HG03045 (cell line): ENCODE data around the gene TUBAL3.
A peak's percentile ranks its signal among the peaks of the same experiment; 100 is the strongest.

Experiments used
- ATAC-seq: cut with Tn5 transposase; IDR thresholded peaks from one replicate; pipeline ENCODE4 v1.9.1; 2021; ENCODE audit warnings: mild to moderate bottlenecking, moderate library complexity; ENCODE audit not compliant: unreplicated experiment

TUBAL3 gene

DNA sequence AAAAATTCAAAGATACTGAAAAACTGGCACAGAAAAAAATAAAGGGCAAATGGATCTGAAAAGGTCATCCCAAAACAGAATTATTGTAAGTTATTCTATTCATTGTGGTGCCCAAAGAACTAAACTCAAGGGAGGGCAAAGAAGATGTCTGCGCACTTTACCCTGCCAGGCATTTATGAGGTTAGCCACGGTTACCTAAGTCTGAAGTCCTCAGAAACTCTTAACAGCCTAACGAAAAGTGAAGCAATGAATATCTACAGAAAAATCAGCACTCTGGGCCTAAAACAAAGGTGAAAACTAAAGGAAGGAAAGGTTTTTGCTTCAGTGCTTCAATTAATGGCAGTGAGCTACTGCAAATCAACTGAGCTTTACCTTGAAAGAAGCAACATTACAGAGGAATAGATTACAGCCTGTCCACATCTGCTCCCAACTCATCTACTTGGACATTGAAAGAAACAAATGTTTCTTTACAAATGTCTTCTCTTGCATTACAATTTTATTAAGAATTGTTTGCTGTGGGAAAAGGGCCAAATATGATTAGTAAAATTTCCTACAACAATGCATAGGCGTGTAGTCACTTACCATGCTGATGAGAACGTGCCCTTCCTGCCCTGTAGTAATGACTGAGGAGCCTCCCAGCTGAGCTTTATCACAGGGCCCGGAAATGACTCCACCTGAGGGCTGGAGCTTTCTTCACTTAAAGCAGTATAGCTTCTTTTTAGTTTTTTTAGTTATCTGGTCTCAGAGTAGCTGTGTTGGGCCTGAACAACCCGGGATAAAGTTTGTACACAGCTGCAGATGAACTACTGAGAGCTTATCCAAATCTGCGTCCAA, at the start of gene TUBAL3:
Gene TUBAL3 (minus strand): TSS at position 621 of the 834 bp plus-strand sequence. CDS start 36 bp downstream, at position 585.
- no peak for ATAC-seq

DNA sequence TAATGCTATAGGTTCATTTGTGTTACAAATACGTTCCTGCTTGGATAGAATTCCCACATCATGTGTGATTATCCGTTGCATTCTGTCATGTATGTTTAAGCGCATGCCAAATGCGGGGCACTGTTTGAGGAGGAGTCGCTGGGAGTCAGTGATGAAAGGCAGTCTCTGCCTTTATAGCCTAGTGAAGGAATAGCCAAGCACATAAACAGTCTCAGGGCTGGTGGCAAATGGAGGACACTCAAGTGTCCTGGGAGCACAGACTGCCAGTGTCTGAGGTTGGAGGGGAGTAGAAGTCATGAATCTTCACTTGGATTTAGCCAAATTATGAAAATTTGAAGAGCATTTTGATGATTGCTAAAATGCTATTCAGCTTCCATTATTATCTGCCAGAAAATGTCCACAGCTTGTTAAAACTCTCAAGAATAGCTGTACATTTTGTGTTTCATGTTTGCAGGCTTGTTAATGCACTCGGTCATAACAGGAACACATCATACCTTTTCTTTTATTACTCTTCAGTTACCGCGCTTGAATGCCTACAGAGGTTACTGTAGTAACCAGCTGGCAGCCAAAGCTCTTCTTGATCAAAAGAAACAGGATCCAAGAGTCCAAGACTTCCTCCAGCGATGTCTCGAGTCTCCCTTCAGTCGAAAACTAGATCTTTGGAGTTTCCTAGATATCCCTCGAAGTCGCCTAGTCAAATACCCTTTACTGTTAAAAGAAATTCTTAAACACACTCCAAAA, 49.3 kb upstream of the TUBAL3 start:
- no peak for ATAC-seq

DNA sequence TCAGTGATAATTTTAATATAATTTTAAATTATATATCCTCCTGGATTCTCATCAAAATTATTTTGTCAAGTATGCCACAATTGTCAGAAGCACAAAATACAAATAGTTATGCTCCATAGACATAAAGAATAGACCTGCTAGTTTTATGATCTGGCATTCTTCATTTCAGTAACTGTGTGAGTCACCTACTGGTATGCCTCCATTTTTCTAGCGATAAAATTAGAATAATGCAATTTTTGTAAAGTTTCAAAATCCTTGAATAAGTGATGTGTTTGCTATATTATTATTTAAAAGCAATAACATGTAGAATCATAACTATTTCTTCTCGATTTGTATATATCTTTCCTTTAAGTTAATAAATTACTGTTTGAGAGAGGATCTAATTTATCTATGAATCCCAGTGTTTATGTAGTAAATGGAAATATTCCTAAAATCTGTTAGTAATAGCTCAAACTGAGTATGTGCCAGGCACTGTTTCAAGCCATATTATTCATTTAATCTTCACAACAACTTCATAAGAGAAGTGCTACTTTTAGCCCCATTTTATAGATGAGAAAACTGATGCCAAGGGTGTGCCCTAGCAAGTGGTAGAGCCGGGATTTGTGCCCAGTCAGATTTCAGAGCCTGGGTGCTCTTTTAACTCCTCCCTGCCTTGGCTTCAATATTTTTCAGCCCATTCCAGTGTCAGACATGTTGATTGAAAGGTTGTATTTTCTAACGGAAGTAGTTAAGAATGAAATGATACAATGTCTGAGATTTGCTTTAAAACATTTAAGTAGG, 46.2 kb upstream of the TUBAL3 start:
- ATAC-seq = no peak

DNA sequence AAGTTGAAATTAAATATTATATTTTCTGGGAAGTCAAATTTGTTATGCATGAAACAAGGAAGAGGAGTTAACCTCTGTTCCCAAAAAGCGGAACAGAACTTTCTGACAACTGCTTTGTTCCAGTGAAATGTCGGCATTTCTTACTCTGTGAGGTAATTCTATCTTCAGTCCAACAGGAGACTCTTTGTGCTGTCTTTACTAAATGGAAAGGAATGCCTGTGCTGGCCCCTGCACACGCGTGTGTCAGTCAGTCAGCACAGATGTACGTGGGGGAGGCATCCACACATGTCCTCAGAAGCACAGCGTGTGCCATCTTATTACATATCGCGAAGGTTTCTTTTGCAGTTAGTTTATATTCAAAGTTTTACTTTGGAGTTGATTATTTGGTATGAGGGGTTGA, 45.2 kb upstream of the TUBAL3 start:
- ATAC-seq = no peak

DNA sequence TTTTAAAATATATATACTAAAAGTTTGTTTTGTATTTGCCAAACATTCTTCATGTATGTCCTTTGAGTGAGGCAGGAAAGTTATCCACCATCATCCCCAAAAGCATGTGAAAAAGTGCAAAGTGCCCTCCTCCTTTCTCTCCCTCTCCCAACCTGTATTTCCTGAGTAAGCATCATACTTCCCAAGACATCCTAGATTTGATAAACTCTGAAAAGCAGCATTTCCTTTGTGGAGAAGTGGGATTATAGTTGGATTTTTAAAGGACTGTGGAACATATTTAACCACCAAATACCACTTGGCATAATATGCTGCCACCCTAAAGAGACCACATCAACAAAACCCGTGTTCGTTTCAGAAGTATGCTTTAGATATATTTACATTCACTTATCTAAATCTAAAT, 44.6 kb upstream of the TUBAL3 start:
- no peak for ATAC-seq

DNA sequence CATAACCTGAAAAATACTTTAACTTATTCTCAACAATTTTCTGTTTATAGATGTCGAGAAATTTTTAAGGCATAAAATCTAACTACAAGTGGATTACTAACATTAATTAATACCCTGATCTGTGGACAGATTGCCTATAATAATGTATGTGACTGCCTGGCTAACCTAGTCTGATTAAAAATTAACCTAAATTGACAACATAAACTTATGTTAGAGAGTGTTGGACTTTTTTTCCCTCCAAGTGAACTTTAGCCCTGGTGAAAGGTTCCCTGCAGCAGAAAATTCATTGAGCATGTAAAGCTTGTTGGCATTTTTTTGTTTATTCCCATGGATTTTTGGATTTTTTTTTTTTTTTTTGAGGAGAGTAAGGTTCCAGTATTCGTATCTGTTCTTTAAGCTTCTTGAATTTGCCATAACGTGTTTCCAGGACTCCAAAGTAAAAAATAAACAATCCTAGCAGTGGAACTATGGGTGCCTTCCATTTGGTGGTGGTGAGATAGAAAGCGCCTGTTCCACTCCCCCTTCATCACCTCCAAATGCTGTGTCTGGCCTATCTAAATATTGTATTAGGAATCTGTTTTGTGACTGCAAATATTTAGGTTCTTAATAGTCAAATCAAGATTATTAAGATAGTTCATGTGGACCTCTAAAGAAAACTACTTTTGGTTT, 43.8 kb upstream of the TUBAL3 start:
- ATAC-seq = no peak

DNA sequence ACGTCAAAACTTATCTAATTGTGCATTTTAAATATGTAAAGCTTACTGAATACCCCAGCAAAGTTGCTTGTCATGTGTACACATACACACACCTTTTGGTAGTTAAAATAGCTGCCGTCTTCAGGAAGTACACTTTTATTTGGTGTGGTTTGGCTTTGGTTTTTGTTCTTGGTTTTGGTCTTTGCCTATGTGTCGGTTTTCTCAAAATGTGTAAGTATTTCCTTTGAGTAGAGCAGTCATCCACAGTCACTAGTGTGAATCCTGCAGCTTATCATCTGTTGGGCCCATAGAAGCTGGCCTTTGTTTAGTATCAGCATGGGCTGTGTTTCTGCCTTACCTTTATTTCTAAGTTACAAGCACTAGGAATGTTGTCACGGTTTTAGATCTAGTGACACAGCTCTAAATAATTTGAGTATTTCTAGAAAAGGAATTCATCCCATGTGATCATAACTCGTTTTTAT, 43.0 kb upstream of the TUBAL3 start:
- peak; percentile 55 for ATAC-seq

DNA sequence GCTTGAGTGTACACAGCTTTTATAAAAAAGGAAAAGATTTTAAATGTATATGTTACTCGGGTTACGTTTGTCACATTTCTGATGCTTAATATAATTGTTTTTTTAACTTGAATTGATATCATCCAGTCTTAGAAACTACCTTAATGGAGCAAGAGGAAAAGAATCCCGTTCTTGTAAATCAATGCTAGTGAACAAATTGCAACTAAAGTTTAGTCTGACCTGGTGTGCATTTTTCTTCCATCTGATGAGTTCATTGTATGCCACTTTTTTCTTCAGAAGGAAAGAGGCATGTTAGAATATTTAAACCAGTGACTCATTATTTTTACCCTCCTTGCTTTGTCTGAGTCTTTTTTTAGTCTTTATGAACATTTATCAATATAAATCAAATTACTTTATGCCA, 42.4 kb upstream of the TUBAL3 start:
- ATAC-seq = no peak

DNA sequence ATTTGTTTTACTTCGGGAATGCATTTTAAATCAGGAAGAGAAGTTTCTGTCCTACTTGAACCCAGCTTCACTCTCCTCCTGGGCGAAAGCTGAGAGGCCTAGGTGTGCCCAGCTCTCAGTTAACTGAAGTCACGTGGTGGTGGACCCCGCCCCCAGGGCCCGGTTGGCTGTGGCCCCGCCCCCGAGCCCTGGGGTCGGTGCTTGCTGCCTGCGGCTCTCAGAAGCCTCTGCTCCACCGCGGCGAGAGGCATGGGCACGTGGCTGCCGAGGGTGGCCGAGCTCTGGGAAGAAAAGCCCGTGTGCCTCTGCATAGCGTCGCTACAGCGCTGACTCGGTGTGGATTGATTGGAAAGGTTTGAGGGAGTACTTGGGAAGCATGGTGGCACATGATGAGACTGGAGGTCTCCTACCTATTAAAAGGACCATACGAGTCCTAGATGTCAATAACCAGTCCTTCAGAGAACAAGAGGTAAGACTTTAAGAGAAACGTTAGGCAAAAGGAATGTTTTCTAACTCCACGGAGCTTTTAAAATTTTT, 41.8 kb upstream of the TUBAL3 start:
- peak; percentile 47 for ATAC-seq

DNA sequence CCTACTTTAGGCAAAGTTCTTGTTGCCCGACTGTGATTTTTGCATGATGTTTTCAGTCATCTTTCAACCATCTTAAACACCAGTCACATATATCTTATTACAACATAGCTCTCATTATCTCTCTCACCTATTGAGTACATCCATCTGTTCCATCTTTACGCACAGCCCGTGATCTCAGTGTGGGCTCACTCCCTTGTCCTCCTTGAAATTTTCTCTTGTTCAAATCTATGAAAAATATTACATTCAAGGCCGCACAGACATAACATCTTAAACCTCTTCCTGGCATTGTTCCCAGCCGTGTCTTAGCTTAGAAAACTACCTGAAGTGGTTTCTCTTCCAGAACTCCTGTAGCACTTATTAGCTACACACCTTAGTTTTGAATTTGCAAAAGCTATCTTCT, 40.4 kb upstream of the TUBAL3 start:
- no peak for ATAC-seq

DNA sequence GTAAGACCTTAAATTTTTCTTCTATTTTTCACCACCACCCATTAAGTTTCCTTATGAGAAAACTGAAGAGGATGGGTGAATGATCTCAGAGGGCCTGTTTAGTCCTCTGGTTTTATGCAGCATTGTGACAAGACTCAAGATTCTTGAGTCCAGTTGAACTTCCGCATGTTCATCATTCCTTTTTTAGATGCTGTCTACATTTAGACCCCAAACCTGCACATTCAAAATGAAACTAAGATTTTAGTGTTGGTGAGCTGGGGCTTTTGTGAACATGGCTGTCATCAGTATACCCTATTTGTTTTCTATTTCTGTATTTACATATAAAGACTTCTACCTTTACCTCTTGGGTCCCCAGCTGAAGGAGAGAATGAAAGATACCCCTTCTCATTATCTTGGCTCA, 38.8 kb upstream of the TUBAL3 start:
- peak; percentile 76 for ATAC-seq

DNA sequence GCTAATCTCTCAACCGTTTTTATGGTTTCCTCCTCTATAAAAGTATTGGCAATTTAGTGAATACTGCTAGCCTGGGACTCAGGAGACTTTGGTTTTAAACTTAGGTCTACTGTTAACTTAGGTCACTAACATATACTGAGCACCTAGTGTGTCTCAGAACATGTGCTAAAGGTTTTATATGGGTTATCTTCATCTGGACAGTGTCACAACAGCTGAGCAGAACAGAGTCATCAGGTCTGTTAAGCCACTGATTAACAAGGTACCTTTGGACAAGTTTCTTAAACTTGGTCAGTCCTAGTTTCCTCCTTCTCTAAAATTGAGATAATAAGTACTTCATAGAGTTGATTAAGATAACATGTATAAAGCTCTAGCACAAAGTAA, 38.4 kb upstream of the TUBAL3 start:
- peak; percentile 2 for ATAC-seq

DNA sequence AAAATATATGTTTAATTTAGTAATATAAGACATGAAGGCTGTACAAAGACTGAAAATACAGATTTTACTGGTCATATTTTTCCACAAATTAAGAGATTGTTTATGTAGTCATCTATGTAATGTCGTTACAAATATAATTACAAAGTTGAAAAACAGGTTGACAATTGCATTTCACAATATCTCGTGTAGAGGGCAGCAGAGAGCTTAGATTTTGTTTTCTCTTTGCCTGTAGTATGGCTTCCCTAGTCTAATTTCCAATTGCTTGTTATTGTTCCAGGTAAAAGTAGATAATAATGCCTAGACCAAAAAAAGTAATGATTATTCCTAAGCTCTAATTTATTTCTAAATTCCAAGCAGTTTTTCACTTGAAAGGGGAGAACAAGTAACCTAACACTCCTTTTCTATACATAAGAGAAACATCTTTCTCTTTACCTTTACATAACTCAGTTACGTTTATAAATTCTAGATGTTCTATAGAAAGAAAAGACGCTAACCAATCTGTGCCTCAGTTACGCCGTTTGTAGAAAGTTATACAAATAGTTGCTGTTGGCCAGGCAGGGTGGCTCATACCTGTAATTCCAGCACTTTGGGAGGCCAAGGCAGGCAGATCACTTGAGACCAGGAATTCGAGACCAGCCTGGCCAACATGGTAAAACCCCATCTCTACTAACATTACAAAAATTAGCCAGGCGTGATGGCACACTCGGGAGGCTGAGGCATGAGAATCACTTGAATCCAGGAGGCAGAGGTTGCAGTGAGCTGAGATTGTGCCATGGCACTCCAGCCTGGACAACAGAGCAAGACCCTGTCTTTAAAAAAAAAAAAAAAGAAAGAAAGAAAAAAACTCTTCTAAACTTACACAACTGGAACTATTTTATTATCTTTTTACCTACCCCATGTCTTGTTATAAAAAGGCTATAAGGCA, 37.7 kb upstream of the TUBAL3 start:
- ATAC-seq = no peak

DNA sequence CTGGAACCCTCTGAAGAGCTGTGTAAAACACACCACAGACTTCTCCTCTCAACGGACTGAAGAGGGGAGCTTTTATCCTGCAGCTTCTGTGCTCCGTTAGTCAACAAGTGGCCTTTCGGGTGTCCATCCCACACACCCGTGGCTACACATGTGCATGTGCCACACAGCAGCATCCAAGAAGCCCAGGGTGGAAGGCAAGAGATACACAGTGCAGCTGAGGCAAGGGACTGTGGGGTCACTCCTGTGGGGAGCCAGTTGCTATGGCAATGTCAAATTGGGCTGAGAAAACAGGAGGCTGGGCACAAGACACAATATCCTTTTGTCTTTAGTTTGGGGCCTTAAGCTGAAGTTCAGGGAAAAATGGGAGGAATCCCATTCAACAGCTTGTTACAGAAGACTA, 36.5 kb upstream of the TUBAL3 start:
- no peak for ATAC-seq

DNA sequence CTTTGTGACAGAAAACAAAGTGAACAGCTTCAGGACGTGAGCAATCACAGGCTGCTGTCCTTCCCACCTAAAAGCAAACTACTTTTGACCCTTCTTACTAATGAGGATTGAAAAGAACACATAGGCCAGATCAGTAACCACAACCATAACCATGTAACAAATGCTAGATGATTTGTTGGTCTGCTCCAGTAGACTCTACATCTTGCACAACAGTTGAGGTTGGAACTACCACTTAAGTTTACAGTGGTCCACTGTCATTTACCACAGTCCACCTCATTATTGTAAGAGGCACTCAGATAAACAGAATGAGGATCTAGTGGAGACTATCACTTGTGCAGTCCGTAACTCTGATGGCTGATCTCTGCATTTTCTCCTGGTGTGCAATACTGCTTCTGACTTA, 35.6 kb upstream of the TUBAL3 start:
- no peak for ATAC-seq

DNA sequence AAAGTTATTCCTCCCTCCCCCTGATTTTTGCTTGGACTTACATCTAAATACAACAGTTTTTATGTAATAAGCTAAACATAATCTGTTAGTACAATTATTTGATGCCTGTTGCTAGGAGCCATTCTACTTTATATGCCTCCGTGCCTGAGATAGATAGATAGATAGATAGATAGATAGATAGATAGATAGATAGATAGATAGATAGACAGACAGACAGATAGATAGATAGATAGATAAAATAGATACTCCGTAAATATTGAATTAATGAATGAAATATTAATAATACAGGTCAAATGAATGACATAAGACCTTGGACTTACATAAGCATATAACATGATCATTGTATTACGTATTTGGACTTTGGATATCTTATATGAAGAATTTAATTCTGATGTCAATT, 30.7 kb upstream of the TUBAL3 start:
- ATAC-seq = no peak

DNA sequence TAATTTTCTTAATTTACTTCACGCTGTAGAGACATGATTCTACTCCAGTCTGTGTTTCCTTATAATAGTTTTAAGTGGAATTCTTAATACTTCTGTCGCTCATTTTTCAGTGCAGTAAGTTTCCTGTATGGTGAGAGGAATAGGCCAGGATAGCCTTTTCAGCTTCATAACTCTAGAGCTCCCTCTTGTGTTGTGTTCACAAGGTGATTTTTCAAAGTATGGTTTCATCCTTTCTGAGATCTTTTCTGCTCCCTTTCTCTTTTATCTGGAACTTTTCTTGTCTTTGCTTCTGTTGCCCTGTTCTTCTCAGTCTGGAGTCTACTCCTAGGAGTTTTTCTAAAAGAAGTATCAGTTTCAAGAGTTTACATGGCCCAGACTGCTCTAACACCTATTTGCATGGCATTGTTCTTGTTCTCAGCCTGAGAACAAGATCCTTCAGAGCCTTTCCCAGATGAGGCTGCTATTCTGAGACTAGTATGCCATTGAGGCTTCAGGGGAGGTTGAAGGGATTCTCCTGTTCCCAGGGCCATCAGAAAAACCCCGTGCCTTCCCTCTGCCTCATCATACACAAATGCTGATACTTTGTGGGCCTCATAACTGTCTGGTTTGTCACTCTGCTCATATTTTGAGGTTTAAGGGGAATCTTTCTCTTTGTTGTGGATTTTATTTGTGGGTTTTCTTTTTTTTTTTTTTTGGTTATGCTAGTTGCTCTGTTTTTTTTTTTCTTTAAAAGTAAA, 29.6 kb upstream of the TUBAL3 start:
- ATAC-seq = no peak

DNA sequence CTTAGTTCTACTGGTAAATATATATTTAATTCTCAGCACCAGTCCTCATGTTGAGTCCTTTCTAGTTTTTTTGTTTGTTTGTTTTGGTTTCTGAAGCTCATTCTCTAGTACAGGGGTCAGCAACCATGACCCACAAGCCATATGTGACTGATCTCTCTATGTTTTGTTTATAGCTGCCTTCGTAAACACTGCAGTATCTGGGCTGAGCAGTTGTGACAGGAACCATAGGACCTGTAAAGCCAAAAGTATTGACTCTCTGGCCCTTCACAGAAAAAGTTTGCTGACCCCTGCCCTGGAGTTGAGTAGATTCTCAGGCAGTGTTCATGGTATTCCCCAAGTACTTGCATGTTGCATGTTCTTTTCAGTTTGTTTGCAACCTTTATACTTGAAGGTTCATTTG, 28.6 kb upstream of the TUBAL3 start:
- no peak for ATAC-seq

DNA sequence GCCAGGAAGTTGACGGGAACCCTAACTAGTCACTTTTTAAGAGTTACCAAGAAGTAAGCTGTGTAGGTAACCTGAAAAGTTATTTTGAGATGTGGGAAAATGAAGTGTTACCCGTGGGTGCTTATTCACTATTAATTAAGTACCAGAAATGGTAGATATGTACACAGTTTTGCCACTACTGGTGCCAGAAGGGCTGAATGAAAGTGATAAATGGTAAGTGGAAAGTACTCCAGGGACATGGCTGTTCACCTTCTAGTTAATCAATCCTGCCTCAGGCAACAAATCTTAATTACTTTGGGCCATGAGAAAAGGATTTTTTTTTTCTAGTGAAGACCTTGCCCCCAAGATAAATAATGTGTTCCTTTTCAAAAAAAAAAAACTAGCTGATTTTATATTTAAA, 23.5 kb upstream of the TUBAL3 start:
- no peak for ATAC-seq
